Upper lobe of left lung (tissue), 4 donors: ENCODE measurements around the gene FEM1A.

Experiments used
- CTCF ChIP-seq, 6 experiments: fragments of 450-650 bp in 4 of 6; fragments of 200-600 bp in 2 of 6; sonication (generic) in 2 of 6; IDR thresholded peaks; one replicate each; pipeline ENCODE4 v1.5.1; 2016 to 2019; ENCODE audit warnings: antibody characterized with exemption in 6 of 6
- POLR2A ChIP-seq, 4 donors: fragments of 450-650 bp; IDR thresholded peaks; one replicate each; pipeline ENCODE4 v1.5.1; 2016 to 2017; ENCODE audit warnings: antibody characterized with exemption in 4 of 4, mild to moderate bottlenecking in 2 of 4
- POLR2AphosphoS5 ChIP-seq, 2 donors: sonication (generic); formaldehyde crosslinking; IDR thresholded peaks; one replicate each; pipeline ENCODE4 v1.5.1; 2017; ENCODE audit warnings: antibody characterized with exemption in 2 of 2

DNA sequence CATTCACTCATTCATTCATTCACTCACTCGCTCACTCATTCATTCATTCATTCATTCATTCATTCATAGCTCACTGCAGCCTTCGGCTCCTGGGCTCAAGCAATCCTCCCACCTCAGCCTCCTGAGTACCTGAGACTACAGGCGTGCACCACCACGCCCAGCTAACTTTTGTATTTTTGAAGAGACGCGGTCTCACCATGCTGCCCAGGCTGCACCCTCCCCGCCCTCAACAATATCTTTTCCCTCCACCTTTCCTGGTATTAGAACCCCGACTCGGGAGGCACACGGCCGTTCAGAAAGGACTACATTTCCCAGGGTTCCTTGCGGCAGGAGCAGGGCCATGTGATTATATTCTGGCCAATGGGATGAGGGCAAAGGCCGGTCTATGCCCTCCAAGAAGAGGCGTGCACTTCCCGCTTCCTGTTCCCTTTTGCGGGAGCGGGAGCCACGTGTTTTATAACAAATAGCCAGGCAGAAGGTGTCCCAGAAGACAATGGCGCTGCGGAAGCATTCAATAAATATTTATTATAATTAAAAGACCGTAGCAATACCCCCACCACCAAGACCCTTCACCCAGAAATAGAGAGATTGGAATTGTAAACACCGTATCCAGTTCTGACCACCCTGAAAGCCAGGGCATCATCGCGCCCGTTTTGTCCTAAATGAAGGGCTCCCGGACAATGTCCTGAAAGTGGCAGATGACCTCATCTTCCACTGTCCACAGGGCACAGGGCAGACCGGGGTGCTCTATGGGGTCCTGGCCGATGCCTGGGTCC lies 24.1 kb downstream of the FEM1A start:
- TF ChIP-seq CTCF (IDR thresholded peaks at IDR 0.05) (no peak), POLR2A (IDR thresholded peaks at IDR 0.05) (peak in 1 of 4 donors; percentile 22), POLR2AphosphoS5 (IDR thresholded peaks at IDR 0.05) (peak; percentile 37 to 67)
